NCI-H1092 (cell line): ENCODE data around the gene ERBB4.

Source experiments
- DNase-seq: peaks from one replicate; lab custom pipeline; 2025; lab: John Stamatoyannopoulos, UW

Gene ERBB4

GRCh38 chr2:212364112-212364985 is 174.3 kb downstream of the ERBB4 start:
- DNase-seq: no peak

- no peak for DNase-seq
These were observed 177.3 kb downstream of the ERBB4 start for GRCh38 chr2:212361174-212361756.

- DNase-seq: no peak
These were observed 178.5 kb downstream of the ERBB4 start for GRCh38 chr2:212360068-212360460.

GRCh38 chr2:212359425-212360067 is 179.1 kb downstream of the ERBB4 start:
- no peak for DNase-seq

GRCh38 chr2:212357606-212358005 is 181.0 kb downstream of the ERBB4 start:
- no peak for DNase-seq

- DNase-seq: no peak
These were observed 184.2 kb downstream of the ERBB4 start for GRCh38 chr2:212354382-212354781.

- no peak for DNase-seq
These were observed 190.1 kb downstream of the ERBB4 start for GRCh38 chr2:212348501-212348900.

- DNase-seq: no peak
These were observed 191.7 kb downstream of the ERBB4 start for GRCh38 chr2:212346865-212347264.

GRCh38 chr2:212345966-212346365 is 192.6 kb downstream of the ERBB4 start:
- DNase-seq: no peak

GRCh38 chr2:212344131-212344530 is 194.5 kb downstream of the ERBB4 start:
- no peak for DNase-seq

GRCh38 chr2:212343167-212343566 is 195.4 kb downstream of the ERBB4 start:
- DNase-seq: no peak

GRCh38 chr2:212337486-212338343 is 200.9 kb downstream of the ERBB4 start:
- no peak for DNase-seq

- DNase-seq: no peak
These were observed 201.6 kb downstream of the ERBB4 start for GRCh38 chr2:212337036-212337435.

- peak; percentile 10 for DNase-seq
These were observed 208.3 kb downstream of the ERBB4 start for GRCh38 chr2:212330263-212330662.

- DNase-seq: no peak
These were observed 209.7 kb downstream of the ERBB4 start for GRCh38 chr2:212328712-212329496.

- DNase-seq: no peak
These were observed 210.5 kb downstream of the ERBB4 start for GRCh38 chr2:212328136-212328535.

GRCh38 chr2:212327171-212327809 is 211.3 kb downstream of the ERBB4 start:
- DNase-seq: no peak

- no peak for DNase-seq
These were observed 220.0 kb downstream of the ERBB4 start for GRCh38 chr2:212318636-212319035.

- no peak for DNase-seq
These were observed 223.9 kb downstream of the ERBB4 start for GRCh38 chr2:212314680-212315079.

GRCh38 chr2:212311807-212312404 is 226.7 kb downstream of the ERBB4 start:
- no peak for DNase-seq
